ENCODE results near the gene PGBD5.

The PGBD5 gene

GRCh38 chr1:230308039-230308438, 118.1 kb downstream of the PGBD5 start:
- no peak for TF ChIP-seq CTCF (IDR thresholded peaks at IDR 0.05; ENCODE audit: low read depth, low read length, missing control alignments)
- no peak overlapping the region for H3K4me3 ChIP-seq (ENCODE audit: low read depth, low read length)
- DNase-seq (ENCODE audit: low read depth) = no peak

- H3K4me3 ChIP-seq (ENCODE audit: low read depth, low read length) = no peak overlapping the region
- TF ChIP-seq CTCF (IDR thresholded peaks at IDR 0.05; ENCODE audit: low read depth, low read length, missing control alignments) = no peak
- DNase-seq (ENCODE audit: low read depth) = no peak
Observed at GRCh38 chr1:230307213-230307612, 118.9 kb downstream of the PGBD5 start.

DNA sequence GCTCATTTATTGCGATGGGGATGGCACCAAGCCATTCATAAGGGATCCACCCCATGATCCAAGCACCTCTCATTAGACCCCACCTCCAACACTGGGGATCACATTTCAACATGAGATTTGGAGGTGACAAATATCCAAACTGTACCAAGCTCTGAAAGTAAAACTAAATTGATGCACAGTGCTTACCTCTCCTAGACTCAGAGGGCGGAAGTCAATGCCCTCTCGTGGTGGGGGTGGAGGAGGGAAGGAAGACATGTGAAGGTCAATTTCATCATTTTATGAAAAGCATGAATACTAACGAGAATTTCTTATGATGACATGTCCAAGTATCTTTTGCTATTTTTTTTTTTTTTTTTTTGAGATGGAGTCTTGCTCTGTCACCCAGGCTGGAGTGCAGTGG, 120.0 kb downstream of the PGBD5 start:
- peak; percentile 33 for TF ChIP-seq CTCF (IDR thresholded peaks at IDR 0.05; ENCODE audit: low read depth, low read length, missing control alignments)
- no peak for DNase-seq (ENCODE audit: low read depth)
- no peak overlapping the region for H3K4me3 ChIP-seq (ENCODE audit: low read depth, low read length)

DNA sequence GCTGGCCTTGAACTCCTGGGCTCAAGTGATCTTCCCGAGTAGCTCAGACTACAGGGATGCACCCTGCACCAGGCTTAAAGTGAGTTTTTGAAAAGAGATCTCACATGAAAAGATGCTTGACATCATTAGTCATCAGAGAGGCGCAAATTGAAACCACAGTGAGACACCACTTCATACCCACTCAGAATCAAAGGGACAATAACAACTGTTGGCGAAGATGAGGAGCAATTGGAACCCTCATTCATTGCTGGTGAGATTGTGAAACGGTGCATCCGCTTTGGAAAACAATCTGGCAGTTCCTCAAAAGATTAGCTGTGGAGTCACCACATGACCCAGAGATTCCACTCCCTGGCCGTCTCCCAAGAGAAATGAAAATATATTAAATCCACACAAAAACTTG, 122.3 kb downstream of the PGBD5 start:
- H3K4me3 ChIP-seq (ENCODE audit: low read depth, low read length) = no peak overlapping the region
- no peak for DNase-seq (ENCODE audit: low read depth)
- no peak for TF ChIP-seq CTCF (IDR thresholded peaks at IDR 0.05; ENCODE audit: low read depth, low read length, missing control alignments)

GRCh38 chr1:230303069-230303468, 123.1 kb downstream of the PGBD5 start:
- DNase-seq (ENCODE audit: low read depth) = no peak
- TF ChIP-seq CTCF (IDR thresholded peaks at IDR 0.05; ENCODE audit: low read depth, low read length, missing control alignments) = no peak
- no peak overlapping the region for H3K4me3 ChIP-seq (ENCODE audit: low read depth, low read length)

GRCh38 chr1:230301822-230302221, 124.3 kb downstream of the PGBD5 start:
- no peak for TF ChIP-seq CTCF (IDR thresholded peaks at IDR 0.05; ENCODE audit: low read depth, low read length, missing control alignments)
- no peak for DNase-seq (ENCODE audit: low read depth)
- H3K4me3 ChIP-seq (ENCODE audit: low read depth, low read length) = no peak overlapping the region

- TF ChIP-seq CTCF (IDR thresholded peaks at IDR 0.05; ENCODE audit: low read depth, low read length, missing control alignments) = no peak
- H3K4me3 ChIP-seq (ENCODE audit: low read depth, low read length) = no peak overlapping the region
- DNase-seq (ENCODE audit: low read depth) = no peak
Observed at GRCh38 chr1:230301322-230301721, 124.8 kb downstream of the PGBD5 start.

All from GM12864 (cell line).